IMR-90 (cell line): ENCODE results near the gene OPTC.

ENCODE experiments used
- CEBPB ChIP-seq: IDR thresholded peaks from 2 replicates; pipeline ENCODE4 v1.6.1; 2012; ENCODE audit warnings: low read depth, low read length, improper control_type of control experiment
- CHD1 ChIP-seq: IDR thresholded peaks from 2 replicates; pipeline ENCODE4 v1.6.1; 2012; ENCODE audit warnings: low read depth, low read length, improper control_type of control experiment
- FOS ChIP-seq: fragments of 150-350 bp; IDR thresholded peaks from 2 replicates; pipeline ENCODE4 v1.6.1; 2016; ENCODE audit warnings: low read depth, low read length
- MAFK ChIP-seq: IDR thresholded peaks from 2 replicates; pipeline ENCODE4 v1.6.1; 2012; ENCODE audit warnings: low read depth, low read length, improper control_type of control experiment
- MAZ ChIP-seq: IDR thresholded peaks from 2 replicates; pipeline ENCODE4 v1.6.1; 2012; ENCODE audit warnings: low read depth, mild to moderate bottlenecking, low read length, improper control_type of control experiment, moderate library complexity, borderline replicate concordance
- MXI1 ChIP-seq: IDR thresholded peaks from 2 replicates; pipeline ENCODE4 v1.6.1; 2012; ENCODE audit warnings: low read depth, mild to moderate bottlenecking, low read length, moderate library complexity, borderline replicate concordance
- POLR2A ChIP-seq: IDR thresholded peaks from 2 replicates; pipeline ENCODE4 v1.6.1; 2012; ENCODE audit warnings: mild to moderate bottlenecking, low read depth, low read length
- RAD21 ChIP-seq: IDR thresholded peaks from 2 replicates; pipeline ENCODE4 v1.6.1; 2012; ENCODE audit warnings: low read length, improper control_type of control experiment
- RCOR1 ChIP-seq: IDR thresholded peaks from 2 replicates; pipeline ENCODE4 v1.6.1; 2012; ENCODE audit warnings: mild to moderate bottlenecking, low read length, improper control_type of control experiment; ENCODE audit not compliant: insufficient replicate concordance
- RFX5 ChIP-seq: IDR thresholded peaks from 2 replicates; pipeline ENCODE4 v1.8.0; 2012; ENCODE audit warnings: low read depth, mild to moderate bottlenecking, low read length, moderate library complexity
- TF ChIP-seq, protein P1 (sequence below): conservative IDR thresholded peaks from 2 replicates; pipeline ENCODE4 v1.5.1; 2012; ENCODE audit warnings: mild to moderate bottlenecking, low read depth, low read length, improper control_type of control experiment
- TF ChIP-seq, protein P2 (sequence below): fragments of 150-350 bp; IDR thresholded peaks from 2 replicates; pipeline ENCODE4 v1.6.1; 2017; ENCODE audit warnings: mild to moderate bottlenecking, antibody characterized with exemption, low read length, low read depth

DNA sequence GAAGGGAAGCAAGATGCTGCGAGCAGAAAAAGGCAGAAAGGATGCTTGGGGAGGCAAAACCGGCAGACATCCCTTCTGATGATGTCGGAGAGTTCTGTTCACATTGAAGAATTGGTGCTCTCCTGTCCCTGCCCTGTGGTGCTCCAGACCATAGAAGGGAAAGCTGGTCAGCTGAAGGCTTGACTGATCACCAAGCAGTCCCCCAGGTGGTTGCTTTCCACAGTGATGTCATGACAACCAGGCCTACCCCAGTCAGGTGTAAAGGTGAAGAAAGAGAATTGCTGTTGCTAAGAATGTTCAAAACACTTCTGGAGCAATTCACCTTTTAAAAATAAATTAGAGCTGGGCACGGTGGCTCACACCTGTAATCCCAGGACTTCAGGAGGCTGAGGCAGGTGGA lies 59.5 kb downstream of the OPTC start:
- TF ChIP-seq POLR2A (no peak), FOS (no peak), CHD1 (no peak), RAD21 (no peak), CEBPB (no peak), MAFK (no peak), RCOR1 (no peak), MXI1 (no peak), MAZ (no peak), RFX5 (no peak)
- TF ChIP-seq, protein P1, sequence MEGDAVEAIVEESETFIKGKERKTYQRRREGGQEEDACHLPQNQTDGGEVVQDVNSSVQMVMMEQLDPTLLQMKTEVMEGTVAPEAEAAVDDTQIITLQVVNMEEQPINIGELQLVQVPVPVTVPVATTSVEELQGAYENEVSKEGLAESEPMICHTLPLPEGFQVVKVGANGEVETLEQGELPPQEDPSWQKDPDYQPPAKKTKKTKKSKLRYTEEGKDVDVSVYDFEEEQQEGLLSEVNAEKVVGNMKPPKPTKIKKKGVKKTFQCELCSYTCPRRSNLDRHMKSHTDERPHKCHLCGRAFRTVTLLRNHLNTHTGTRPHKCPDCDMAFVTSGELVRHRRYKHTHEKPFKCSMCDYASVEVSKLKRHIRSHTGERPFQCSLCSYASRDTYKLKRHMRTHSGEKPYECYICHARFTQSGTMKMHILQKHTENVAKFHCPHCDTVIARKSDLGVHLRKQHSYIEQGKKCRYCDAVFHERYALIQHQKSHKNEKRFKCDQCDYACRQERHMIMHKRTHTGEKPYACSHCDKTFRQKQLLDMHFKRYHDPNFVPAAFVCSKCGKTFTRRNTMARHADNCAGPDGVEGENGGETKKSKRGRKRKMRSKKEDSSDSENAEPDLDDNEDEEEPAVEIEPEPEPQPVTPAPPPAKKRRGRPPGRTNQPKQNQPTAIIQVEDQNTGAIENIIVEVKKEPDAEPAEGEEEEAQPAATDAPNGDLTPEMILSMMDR = no peak
- TF ChIP-seq, protein P2, sequence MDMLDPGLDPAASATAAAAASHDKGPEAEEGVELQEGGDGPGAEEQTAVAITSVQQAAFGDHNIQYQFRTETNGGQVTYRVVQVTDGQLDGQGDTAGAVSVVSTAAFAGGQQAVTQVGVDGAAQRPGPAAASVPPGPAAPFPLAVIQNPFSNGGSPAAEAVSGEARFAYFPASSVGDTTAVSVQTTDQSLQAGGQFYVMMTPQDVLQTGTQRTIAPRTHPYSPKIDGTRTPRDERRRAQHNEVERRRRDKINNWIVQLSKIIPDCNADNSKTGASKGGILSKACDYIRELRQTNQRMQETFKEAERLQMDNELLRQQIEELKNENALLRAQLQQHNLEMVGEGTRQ = no peak
